Raji (cell line): ENCODE results near the gene PFKP.

Experiments
- POLR2A ChIP-seq: IDR thresholded peaks from 2 replicates; pipeline ENCODE4 v1.6.1; 2011; ENCODE audit warnings: low read depth, low read length, control low read depth; ENCODE audit not compliant: insufficient read depth

Gene PFKP

DNA sequence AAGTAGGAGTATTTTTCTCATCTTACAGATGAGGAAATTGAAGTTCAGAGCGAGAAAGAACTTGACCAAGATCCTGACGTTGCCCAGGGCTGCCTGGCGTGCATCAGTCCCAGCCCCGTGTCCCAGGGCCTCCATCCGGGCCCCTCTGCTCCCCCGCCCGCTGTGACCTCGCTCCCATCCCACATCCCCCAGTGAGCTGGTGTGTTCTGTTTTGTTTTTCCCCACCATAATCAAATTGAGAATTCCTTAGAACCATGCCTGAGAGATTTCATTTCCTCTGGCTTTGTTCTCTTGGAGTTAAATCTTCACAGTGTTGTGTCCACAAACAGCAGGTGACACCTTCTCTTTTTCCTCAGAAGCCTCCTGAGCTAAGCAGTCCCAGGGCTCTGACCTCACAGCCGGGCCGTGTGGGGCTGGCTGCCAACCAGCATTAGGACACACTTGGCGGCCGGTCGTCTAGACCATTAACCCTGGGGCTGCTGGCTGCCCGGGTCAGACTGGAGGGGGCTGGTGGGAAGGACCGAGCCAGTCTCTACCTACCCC lies 44.3 kb downstream of the PFKP start:
- no peak for TF ChIP-seq POLR2A

DNA sequence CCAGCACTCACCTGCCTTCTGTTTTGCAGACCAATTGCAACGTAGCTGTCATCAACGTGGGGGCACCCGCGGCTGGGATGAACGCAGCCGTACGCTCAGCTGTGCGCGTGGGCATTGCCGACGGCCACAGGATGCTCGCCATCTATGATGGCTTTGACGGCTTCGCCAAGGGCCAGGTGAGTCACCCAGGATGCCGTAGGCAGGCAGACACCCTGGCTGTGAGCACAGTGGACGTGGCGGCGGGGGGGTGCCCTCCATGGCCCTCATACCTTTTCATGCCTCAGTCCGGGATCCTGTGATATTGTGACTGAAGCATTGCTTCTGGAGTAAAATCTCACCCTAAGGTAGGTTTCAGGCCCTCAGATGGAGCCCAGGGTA lies 46.0 kb downstream of the PFKP start:
- TF ChIP-seq POLR2A = no peak

DNA sequence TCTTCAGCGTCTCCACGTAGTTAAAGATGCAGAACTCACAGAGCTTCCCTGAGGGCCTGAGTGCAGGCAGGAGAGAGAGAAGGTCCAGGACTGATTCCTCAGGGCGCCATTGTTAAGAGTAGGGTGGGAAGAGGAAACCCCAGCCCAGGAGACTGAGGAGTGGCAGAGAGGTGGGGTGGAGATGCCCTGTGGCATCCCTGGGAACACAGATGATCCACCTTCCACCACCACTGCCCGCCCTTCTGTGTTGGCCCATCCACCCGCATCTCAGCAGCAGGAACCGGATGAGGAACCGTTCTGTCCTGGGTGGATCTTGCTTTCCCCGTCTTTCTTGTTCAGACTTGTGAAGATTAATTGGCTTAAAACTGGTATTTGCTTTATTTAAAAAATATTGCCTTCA lies 48.3 kb downstream of the PFKP start:
- TF ChIP-seq POLR2A = no peak

DNA sequence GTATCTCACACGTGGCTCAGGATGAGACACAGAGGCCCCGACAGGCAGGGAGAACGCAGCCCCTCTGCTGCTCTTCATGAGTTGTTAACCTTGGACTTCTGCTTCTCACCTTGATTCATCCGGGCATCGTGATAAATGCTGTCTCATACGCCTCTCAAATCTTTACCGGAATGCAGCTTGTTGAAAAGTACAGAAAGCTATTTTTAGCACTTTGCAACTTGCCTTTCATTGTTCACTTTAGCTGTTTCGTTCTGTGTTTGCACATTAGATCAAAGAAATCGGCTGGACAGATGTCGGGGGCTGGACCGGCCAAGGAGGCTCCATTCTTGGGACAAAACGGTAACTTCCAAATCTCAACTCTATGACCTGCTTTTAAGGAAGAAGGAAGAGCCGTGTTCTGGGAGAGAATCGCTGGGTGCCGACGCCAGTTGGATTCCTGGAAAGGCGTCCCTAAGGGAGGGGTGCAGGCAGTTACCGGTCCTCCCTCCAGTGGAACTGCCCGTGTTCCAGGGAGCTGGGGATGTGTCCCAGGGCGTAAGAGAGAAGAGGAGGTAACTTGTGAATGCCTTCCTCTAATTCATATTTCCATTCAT lies 49.3 kb downstream of the PFKP start:
- no peak for TF ChIP-seq POLR2A

DNA sequence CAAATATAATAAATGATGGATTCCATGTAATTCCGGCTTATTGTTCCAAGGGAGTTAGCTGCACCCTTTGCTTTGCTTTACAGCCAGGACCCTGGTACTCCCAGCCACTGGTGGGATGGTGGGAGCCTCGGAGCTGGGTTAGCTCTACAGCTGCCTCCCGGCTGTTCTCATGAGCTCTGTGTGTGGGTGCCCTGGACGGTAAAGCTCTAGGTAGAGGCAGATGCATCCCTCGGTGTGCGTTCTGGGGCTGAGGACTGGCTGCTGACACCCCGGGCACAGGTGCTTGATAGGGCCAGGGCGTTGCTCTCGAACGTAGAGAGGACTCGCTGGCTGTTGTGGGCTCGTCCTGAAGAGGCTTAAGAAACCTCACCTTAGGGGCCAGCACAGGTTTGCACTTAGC lies 50.1 kb downstream of the PFKP start:
- TF ChIP-seq POLR2A = no peak

DNA sequence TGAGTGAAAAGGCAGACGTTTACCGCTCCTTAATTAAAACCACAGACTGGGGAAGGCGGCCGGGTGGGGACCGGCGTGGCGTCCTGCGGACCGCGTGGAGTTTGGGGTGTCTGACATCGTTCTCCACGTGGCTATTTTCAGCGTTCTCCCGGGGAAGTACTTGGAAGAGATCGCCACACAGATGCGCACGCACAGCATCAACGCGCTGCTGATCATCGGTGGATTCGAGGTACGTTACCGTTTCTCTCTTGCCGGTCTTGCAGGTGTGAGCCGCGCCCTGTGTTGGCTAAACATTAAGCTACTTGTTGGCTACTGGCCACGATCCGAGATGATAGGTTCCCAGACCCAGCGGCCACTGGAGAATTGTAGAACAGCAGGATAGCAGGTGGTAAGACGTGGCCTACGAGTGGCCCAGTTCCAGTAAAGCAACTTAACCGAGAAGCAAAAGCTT lies 51.3 kb downstream of the PFKP start:
- TF ChIP-seq POLR2A = no peak

DNA sequence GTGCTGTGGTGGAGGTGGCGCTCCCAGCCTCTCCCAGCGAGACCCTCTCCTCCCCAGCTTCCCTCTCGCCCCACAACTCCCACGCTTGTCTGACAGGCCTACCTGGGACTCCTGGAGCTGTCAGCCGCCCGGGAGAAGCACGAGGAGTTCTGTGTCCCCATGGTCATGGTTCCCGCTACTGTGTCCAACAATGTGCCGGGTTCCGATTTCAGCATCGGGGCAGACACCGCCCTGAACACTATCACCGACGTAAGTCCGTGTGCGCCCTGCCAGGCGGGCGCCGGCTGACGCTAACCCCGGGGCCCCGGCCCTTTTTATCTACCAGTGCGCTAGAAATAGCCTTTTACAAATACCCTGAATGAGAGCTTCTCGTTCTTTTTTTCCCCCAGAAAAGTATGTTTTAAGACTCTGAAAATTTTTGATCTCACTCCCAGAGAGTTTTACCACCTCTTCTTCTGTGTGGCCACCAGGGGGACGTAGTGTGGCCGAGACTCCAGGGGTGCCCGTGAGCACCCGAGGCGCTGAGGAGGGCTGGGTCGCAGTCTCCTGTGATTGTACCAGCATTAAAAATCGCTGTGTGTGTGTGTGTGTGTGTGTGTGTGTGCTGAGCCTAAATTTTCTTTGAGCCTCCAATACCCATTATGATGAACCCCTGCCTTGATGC lies 52.6 kb downstream of the PFKP start:
- TF ChIP-seq POLR2A = no peak

DNA sequence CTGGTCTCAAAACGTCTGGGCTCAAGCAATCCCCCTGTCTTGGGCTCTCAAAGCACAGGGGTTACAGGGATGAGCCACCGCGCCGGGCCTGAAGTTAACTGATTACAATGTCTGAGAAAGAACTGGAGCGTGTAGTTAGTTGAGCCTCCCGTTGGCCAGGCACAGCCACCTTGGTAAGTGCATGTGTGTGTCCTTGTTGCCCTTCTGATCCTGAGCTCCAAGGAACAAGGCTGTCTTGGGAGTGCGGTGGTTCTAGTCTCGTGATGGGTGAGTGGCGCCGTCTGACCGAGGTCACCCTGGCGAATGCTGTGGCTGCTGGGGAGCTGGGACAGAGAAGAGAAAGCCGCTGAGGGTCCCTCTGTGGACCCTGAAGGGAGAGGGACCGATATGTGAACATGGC lies 54.7 kb downstream of the PFKP start:
- no peak for TF ChIP-seq POLR2A

DNA sequence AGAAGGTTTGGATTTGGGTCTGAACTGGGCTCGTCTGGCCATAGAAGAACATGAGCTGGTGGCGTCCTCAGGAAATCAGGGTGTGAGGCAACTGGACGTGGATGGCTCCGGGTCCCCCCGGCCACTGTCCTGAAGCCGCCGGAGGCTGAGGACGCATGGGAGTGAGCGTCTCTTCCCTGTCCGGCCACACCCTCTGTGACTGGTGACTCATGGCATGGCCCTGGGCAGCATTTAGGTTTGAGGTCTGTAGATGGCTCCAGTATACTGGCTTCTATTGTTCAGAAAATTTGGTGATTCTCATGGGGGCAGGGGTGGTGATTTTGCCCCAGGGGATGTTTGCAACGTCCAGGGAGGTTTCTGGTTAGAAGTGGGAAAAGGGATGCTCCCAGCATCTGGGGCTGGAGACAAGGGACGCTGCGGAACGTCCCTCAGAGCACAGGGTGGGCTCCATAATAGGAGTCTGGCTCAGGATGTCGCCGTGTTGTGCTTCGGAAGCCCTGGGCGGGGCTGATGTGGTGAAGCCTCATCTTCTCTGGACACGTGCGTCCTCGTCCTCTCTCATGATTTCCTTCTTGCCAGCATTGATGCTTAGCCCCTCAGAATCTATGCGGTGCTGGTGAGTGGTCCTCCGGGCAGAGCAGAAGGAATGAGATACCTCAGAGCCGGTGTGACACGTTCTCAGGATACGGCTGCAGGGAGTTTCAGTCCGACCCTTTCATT lies 55.3 kb downstream of the PFKP start:
- no peak for TF ChIP-seq POLR2A

DNA sequence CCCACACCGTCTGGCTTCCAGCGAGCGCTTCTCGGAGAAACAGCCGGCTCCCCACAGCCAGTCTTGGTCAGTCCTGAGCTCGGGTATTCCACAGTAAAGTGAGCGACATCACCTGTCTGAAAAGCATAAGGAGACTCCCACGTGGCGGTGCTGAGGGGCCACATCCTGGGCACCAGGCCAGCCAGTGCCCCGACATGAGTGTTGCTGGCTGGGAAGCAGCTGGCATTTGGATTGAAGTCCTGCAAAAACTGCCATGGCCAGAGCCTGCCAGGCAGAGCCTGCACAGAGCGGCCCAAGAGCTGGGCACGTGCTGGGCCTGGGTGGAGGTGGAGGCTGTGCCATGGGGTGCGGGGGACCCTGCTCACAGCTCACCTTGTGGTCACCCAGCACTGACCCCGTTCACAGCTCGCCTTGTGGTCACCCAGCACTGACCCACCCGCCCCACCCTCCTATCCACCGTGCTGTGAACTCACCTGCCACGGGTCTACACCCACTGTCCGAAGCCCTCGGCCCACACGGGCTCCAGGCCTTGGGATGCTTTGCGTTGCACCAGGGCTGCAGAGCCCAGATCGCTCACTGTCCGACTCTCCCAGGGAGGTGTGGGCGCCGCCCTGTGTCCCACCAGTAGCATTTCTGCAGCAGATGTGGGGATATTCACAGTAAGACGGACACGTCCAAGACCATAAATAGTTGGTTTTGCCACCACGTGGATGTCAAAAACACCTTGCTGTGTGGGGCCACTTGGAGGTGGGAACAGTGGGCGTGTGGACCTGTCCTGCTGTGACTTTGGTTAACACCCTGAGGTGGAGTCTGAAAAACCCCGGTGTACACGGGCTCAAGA lies 56.4 kb downstream of the PFKP start:
- TF ChIP-seq POLR2A = no peak

DNA sequence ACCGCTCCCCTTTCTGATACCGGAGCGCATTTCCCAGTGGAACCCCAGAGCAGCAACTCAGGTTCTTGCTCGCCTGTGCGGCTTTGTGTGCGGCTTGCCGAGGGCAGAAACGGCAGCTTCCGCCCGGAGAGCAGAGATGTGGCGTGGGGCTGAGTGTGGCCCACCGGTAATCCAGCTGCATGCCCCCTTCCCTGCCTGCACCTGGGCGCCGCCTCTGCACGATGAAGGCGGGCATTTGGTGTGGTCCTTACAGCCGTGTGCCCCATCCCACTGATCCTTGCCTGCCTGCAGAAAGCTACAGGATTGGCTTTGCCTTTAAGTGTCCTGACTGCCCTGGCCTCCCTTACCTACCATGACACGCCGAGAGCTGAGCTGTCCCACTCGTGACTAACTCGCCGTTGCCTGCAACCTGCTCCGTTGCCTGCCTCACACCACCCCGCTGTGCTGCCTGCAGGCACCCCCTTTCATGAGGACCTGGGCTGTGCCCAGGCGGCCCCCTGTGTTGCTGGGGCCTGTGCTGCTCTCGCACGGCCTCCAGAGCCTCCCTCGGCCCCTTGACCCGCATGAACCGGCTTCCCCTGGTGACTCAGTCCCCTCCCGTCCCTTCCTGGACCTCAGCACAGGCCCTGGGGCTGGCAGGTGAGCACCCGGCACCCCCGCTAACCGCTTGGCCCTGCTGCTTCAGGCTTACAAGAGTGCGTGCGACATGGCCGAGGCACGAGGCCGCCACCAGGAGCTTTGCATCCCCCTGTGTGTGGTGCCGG lies 57.2 kb downstream of the PFKP start:
- no peak for TF ChIP-seq POLR2A

DNA sequence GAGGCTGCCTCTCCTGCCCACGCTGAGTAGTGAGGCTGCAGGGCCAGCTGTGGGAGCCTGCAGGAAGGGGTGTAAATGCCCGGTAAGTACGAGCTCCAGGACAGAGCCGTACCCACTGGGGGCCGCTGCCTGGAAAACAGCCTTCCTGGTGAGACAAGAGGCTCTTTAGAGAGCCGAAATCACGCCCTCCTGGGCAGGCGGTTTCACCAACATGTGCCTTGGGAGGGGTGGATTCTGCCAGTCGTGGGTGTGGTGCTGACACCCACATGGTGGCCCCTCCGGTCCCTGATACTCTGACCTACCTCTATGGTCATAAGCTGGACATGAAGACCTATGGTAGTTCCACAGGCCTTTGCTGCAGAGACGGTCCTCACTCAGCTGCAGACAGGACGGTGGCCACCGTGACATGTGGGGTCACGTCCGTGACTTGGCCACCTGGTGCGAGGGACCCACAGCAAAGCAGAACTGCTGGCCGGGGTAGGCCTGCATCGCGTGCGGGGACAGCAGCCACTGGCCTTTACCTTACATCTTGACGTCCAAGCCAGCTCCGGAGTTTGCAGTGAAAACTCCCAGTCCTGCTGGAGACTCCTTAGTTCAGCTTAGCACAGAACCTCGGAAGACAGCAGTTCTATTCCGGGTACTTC lies 58.3 kb downstream of the PFKP start:
- TF ChIP-seq POLR2A = no peak

DNA sequence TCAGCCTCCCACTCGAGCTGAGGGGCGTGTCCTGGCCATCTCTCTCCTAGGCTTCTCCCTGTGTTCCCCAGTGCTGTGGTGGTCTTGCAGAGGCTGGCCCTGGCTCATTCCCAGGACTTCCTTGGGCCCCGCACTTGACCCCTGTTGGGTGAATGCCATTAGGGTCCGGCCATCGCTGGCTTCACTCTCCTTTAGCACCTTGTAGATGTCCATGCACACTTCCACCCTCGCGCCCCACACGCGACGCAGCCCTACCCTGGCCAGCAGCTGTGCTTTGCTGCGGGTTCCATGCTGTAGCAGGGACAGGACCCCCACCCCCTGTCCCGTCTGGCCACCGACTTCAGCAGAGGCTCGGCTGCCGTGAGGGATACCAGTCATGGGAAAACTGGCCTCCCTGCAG lies 58.9 kb downstream of the PFKP start:
- TF ChIP-seq POLR2A = no peak

DNA sequence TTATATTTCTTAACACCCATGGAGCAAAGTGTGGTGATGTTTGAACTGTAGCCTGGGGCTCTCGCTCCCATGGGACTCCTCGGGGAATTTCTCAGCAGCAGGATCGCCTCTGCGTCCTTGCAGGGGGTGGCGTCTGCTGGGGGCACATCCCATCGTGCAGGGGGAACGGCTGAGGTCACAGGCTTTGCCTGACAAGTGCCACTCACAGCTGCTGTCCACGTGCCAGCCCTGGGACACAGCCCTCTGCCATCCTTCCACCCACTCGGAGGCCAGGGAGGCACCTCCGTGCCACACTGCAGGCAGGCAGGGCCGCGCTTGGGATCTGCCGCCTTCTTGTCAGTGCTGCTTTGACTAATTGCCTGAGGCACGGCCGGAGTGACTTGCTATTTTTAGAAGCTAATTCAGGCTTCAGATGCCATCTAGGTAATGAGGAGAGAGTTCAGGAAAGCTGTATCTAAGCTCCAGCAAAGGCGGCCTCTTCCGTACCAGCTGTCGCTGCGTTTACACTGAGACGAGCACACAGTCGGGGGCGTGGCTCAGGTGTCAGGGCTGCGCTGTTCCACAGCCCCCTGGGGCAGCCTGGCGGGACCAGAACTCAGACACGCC lies 59.5 kb downstream of the PFKP start:
- no peak for TF ChIP-seq POLR2A

DNA sequence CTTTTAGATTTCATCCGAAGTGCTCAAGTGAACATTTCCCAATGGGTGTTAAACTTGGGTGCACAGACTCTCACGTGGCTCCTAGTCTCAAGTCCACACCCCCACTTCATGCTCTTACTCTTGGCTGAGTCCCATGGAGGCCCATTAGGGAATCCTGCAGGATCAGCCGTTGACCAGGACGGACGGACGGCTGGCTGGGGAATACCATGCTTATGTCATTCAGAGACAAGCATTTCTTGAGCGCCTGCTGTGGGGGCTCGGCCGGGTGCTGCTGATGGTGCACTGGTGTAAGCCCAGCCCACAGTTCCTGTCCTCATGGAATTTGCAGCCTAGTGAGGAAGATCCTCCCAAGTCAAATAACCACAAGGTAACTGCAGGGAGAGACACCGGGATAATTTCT lies 60.6 kb downstream of the PFKP start:
- TF ChIP-seq POLR2A = no peak
